AG20443 (cell line): ENCODE measurements around the gene DPM3.
A peak's percentile ranks its signal among the peaks of the same experiment; 100 is the strongest.
"Not testable (repeated sequence)": the region's sequence is repeated elsewhere in the genome, so short reads cannot be mapped to it uniquely, and the experiment has no call there.

Experiments
- DNase-seq: peaks from one replicate; pipeline ENCODE4 v3.0.0; 2012; ENCODE audit warnings: low spot score, mixed read lengths

Gene DPM3

DNA sequence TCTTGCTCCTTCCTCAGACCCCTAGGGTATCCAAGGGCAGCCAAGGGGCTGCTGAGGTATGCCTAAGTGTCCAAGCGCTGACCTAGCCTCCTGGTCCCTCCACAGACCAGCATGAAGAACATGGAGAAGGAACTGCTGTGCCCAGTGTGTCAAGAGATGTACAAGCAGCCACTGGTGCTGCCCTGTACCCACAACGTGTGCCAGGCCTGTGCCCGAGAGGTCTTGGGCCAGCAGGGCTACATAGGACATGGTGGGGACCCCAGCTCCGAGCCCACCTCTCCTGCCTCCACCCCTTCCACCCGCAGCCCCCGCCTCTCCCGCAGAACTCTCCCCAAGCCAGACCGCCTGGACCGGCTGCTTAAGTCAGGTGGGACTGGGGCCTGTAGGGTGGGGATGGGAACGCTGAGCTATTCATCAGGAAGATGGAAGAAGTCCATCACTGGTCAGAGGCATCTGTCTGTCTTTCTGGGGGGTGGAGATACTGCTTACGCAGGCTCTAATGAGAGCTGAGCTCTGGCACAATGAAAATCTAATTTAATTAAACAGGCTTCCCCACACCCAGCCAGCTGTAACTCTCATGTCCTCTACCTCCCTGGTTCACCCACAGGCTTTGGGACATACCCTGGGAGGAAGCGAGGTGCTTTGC is 35.1 kb upstream of the DPM3 start:
- no peak for DNase-seq

- DNase-seq = peak; percentile 55
These were observed 34.3 kb upstream of the DPM3 start for GRCh38 chr1:155174324-155175280.

GRCh38 chr1:155173478-155174323 is 33.4 kb upstream of the DPM3 start, which contains the start of gene TRIM46:
Gene TRIM46 (plus strand): TSS chr1:155173849. CDS start chr1:155173967, 118 bp downstream.
- DNase-seq = peak; percentile 80

DNA sequence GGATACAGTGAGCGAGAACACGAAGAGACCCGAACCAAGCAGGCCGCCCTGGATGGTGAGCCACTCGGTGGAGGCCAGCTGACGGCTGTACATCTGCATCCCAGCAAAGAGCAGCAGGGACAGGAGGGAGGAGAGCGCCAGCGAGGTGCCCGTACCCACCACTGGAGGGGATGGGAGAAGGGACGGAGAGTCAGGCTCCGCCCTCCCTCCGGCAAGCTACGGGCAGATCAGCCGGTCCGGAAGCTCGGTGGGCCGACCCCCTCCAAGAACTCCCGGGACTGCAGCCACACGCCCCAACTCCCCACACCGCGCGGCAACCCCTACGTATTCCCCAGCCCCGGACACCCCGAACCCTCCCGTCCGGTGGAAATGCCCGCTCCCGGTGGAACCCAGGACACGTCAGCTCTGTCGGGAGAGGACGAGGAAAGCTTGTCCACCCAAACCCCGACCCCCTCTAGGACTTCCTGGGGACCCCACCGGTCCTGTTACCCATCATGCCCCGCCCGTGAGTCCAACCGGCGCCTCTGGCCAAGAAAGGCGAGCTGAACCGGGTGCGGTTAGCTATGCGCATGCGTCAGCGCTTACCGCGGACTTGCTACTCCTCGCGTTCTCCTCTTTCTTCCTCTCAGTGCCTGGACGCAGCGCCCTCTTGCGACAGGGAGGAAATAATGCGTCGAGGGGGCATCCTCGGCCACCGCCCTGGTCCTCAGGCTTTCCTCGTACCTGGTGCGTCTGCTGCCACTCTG is 32.6 kb upstream of the DPM3 start, which contains the start of gene KRTCAP2:
TSS of gene KRTCAP2 (minus strand) at position 573 of the 746 bp plus-strand sequence. CDS start at position 493, 80 bp downstream.
- peak; percentile 99 for DNase-seq

DNA sequence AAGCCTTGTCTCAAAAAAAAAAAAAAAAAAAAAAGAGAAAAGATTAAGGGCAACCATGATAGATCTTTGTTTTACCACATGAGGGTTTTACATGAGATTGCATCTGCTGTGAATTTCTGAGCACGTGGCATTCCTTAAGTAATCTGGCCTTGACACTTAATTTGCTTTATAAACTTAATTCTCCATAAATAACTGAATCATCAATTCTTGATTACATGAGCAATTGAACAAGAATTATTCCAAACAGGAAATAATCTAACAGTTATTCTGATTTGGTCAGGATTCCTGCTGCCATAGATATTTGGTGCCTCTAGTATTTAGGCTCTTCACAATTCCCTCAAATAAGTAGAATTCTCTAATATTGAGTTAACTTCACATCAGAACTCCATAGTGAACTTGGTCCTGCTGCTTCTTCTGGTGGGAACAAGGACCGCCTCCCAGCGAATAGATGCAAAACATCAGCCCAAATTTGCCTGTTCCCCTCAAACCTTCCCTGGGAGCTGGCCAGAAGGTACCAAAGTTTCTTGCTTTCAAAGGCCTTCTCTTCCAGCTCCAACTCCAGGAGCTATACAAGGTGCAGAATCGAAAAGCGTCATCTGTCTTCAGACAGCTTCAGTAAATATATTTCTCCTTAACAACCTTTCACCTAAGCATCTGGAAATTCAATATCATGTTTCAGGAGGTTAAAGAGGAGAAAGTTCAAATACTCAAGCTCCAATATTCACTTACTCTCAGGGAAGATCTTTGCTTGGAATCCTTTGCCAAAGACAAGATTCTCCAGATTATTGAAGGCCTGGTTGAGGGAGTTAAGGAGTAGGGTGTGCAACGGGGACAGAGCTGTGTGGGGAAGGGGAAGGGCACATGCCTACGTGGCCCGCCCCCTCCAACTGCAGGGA is 31.8 kb upstream of the DPM3 start:
- DNase-seq = no peak

GRCh38 chr1:155170806-155171205 is 30.5 kb upstream of the DPM3 start:
- no peak for DNase-seq

GRCh38 chr1:155170101-155170785 is 29.9 kb upstream of the DPM3 start:
- no peak for DNase-seq

GRCh38 chr1:155169541-155169940 is 29.2 kb upstream of the DPM3 start:
- no peak for DNase-seq

GRCh38 chr1:155168456-155169210 is 28.3 kb upstream of the DPM3 start:
- DNase-seq = no peak

DNA sequence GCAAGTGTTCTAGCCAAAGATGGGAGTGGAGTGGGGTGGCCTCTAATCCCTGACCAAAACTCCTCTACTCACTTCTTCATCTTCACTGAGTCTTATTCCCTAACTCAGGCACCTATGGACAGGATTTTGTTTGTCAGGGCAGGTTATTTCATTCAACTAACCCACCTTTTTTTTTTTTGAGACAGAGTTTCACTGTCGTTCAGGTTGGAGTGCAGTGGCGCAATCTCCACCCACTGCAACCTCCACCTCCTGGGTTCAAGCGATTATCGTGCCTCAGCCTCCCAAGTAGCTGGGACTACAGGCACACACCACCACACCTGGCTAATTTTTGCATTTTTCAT is 27.7 kb upstream of the DPM3 start:
- not testable (repeated sequence) for DNase-seq

GRCh38 chr1:155167166-155168104 is 27.1 kb upstream of the DPM3 start:
- DNase-seq = peak; percentile 80

DNA sequence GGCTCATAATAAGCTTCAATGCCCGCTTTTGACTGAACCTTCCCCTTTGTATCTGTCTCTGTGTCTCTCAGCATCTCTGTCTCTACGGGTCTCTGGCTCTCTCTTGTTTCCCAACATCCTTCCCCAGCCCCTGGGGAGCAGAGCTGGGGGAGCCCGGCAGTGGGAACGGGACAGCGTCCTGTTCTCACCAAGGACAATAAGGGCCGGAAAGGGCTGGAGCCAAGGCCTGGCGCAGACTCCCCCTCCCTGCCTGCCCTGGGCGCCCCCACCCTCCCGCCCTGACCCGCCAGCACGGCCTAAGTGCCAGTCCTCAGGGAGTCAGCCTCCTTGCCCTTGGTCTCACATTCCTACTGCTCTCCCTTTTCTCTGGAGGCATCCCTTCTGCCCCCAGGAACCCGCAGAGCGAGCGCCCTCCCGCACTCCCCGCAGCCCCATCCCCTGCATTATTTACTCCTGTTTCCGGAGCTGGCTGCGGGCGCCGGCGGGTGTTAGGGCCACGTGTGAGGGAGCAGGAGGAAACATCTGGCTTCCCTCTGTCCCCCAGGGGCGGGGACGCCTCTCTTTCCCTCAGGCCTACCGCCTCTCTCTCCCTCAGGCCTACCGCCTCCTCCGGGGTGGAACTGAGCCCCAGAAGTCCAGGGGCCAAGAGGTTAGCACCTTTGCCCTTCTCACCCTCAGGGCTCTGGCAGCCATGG is 26.3 kb upstream of the DPM3 start:
- DNase-seq = no peak

DNA sequence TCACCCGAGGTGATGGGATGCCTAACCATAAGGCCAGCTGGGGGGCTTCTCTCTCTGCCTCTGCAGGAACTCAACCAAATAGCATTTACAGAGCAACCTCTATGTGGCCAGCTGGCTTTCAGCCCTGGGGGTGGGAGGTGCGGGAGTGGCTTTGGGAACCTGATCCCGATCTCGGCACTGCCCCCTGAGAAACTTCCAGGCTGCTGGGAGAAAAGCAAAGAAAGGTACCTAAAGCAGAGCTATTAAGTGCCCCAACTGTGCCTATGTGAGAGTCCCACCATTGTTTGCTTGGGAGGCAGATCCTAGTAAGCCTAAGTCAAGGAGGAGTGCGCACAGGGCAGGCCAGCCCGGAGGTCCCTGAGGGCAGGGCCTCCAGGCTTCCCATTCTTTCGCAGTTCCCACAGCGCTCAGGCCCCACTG is 25.7 kb upstream of the DPM3 start:
- no peak for DNase-seq

GRCh38 chr1:155164625-155165024 is 24.3 kb upstream of the DPM3 start:
- DNase-seq = not testable (repeated sequence)

DNA sequence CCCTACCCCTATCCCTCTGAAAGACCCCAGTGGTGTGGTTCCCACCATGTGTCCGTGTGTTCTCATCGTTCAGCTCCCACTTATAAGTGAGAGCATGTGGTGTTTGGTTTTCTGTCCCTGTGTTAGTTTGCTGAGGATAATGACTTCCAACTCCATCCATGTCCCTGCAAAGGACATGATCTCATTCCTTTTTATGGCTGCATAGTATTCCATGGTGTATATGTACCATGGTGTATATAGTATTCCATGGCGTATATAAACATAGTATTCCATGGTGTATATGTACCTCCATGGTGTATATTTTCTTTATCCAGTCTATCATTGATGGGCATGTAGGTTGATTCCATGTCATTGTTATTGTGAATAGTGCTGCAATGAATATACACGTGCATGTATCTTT is 23.5 kb upstream of the DPM3 start:
- not testable (repeated sequence) for DNase-seq

DNA sequence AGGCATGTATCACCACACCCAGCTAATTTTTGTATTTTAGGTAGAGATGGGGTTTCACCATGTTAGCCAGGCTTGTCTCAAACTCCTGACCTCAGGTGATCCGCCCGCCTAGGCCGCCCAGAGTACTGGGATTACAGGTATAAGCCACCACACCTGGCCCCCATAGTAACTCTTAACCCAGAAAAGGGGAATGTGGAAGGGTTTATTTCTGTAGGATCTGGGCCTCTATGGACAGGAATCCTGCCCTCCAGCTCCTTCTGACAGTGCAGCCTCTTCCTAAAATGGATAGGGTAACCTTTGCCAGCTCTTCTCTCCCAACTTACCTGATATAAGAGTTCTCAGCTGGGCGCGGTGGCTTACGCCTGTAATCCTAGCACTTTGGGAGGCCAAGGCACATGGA is 22.3 kb upstream of the DPM3 start:
- not testable (repeated sequence) for DNase-seq

DNA sequence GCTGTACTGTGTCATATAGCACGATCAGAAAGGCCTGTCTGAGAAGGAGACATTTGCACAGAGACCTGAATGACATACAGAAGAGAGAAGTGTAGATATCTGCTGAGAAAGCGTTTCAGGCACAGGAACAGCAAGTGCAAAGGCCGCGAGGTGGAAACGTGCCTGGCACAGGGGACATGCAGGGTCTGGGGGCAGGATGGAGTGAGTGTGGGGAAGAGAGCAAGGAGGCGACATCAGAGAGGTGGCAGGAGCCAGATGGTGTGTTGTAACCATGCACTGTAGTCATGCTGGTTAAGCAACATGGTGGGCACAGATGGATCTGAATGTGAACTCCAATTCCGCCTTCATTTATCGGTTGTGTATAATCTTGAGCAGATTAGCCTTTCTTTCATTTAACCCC is 19.8 kb upstream of the DPM3 start:
- no peak for DNase-seq
